CD1c-positive myeloid dendritic cell (primary cell): ENCODE results near the gene SLC24A4.
A peak's percentile ranks its signal among the peaks of the same experiment; 100 is the strongest.
"Not testable (repeated sequence)": the region's sequence is repeated elsewhere in the genome, so short reads cannot be mapped to it uniquely, and the experiment has no call there.

Experiments
- DNase-seq: peaks from one replicate; pipeline ENCODE4 v3.0.0-alpha.2; 2016; ENCODE audit errors: extremely low spot score

SLC24A4 gene

DNA sequence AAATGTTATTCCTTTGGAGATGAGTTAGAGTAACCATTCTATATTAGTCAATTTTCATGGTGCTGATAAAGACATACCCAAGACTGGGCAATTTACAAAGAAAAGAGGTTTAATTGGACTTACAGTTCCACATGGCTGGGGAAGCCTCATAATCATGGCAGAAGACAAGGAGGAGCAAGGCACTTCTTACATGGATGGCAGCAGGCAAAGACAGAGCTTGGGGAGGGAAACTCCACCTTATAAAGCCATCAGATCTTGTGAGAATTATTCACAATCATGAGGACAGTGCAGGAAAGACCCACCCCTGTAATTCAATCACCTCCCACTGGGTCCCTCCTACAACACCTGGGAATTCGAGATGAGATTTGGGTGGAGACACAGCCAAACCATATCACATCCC is 79.5 kb downstream of the SLC24A4 start:
- DNase-seq, result not testable (repeated sequence)

DNA sequence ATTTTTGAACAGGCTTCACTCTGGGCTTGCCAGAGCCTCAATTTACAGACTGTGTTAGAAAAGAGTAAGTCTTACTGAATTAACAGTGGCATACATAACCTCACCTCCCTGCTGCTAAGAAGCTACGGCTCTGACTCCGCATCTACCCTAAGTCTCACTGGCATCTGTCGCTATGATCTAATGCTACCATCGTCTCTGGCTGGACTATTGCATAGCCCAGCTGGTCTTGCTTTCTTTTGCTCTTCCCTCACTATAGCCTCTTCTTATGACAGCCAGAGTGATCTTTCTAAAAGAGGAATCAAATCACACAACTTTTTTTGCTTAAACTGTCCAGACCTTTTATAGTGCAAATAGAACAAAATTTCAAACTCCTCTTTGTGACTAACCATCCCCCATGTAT is 81.1 kb downstream of the SLC24A4 start:
- no peak for DNase-seq

DNA sequence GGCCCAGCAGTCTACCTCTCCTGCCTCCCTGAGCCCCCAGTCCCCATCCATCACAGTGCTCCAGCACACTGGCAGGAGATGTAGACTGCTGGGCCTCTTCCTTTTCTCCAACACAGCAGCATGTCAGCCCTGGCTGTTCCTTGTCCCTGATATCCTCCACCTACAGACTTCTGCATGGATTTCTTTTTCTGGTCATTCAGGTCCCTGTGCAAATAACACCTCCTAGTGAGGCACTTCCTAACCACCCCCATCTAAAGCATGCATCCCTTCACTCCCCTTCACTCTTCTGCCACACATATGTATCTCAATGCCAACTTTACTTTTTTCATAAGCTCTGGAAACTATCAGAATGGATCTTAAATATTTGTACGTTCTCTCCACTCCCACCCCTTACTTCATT is 81.5 kb downstream of the SLC24A4 start:
- DNase-seq, result no peak

DNA sequence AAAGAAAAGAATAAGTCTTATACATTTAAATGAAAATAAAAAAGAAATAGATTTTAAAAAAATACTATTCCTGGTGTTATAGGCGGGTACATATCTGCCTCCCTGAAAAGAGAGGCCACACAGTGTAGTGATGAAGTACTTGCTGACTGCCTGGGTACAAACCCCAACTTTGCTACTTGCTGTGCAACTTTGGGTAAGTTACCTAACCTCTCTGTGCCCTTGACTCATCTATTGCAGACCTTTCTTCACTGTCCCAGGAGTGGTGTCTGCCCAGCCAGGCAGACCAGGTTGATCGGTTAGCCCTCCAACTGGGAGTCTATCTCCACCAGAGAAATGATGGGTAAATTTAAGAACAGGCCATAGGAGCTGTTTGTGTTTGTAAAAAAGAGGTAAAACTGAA is 82.0 kb downstream of the SLC24A4 start:
- no peak for DNase-seq

DNA sequence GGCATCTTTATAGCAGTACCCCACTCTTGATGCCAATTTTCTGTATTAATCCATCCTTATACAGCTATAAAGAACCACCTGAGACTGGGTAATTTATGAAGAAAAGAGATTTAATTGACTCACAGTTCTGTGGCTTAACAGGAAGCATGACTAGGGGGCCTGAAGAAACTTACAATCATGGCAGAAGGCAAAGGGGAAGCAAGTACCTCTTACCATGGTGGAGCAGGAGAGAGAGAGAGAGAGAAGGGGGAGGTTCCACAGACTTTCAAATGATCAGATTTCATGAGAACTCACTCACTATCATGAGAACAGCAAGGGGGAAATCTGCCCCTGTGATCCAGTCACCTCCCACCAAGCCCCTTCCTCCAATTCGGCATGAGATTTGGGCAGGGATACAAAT is 84.4 kb downstream of the SLC24A4 start:
- peak; percentile 83 for DNase-seq

DNA sequence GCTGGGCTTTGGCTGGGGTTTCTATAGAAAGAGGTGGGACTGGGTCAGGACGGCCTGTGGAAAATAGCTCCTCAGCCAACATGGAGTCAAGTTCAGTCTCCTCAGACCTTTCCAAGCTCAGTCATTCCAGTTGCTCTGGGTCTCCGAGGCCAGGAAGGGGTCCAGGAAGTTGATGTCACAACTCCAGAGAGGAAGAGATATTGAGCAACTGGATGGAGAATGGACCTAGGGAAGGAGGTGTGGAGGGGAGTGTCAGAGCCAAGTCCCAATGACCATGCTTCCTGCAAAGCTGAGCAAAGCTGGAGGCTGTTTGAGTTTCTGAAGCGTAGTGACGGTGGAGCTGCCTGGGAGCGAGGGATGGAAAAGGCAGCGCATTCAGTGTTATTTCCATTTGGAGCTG is 86.1 kb downstream of the SLC24A4 start:
- DNase-seq, result no peak

DNA sequence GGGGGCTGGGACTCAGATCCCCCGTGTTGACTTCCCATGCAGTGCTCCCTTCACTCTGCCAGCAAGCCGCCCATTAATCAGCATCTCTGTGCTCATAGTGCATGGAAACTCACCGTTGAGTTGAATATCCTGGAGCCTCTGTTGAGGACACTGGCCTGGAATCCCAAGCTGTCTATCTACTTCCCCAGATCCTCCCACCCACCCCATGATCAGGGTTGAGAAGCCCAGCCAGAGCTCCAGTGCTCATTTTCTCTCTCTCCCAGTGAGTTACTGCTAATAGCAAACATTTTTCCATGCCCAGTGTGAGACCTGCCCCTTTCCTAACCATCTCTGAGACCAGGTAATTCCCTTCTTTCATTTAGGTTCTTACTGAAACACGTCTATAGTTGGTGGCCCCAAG is 88.2 kb downstream of the SLC24A4 start:
- peak; percentile 46 for DNase-seq

DNA sequence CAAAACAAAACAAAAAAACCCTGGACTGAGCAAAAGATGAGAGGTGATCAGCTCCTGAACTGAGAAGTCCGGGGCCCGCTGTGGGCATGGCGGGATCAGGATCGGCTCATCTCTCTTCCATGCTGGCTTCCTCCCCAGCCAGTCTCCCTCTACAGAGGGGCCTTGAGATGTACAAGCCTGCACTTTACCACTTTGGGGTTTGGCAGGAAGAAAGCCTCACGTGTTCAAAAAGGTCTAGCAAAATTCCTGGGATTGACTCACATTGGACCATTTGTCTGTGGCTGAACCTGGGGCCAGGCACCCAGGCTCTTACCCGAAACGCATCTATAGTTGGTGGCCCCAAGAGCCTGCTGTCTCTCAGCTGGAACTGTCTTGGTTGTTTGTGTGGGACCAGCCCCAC is 89.0 kb downstream of the SLC24A4 start:
- no peak for DNase-seq

DNA sequence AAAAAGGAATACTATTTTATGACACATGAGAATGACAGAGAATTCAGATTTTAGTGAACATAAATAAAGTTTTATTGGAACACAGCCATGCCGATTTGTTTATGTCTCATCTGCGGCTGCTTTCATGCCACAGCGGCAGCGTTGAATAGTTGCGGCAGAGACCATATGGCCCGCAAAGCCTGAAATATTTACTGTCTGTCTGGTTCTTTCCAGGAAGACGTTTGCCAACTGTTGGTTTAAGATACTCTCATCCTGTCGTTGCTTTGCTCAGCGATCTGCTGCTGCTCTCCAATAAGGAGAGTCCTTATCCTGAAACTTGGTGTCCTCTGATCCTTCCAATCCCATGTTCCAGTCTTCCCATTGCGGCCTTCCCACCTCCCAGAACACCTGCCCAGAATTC is 89.9 kb downstream of the SLC24A4 start:
- no peak for DNase-seq

DNA sequence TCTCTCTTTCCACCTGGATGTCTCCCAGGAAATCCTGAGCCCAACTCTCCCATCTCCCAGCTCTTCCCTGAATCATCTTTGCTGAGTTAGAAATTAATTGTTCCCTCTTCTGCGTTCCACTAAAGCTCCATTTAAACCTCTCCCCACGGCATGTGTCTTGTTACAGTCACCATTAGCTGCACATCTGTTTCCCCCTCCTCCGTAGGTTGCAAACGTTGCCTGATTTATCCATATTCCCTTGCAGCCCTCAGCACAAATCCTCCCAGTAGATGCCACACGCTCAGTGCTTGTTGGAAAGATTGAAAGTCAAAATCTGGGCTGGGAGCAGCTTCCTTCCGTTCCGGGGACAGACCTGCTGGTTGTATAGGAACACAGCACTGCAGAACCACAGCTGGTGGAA is 90.4 kb downstream of the SLC24A4 start:
- no peak for DNase-seq

DNA sequence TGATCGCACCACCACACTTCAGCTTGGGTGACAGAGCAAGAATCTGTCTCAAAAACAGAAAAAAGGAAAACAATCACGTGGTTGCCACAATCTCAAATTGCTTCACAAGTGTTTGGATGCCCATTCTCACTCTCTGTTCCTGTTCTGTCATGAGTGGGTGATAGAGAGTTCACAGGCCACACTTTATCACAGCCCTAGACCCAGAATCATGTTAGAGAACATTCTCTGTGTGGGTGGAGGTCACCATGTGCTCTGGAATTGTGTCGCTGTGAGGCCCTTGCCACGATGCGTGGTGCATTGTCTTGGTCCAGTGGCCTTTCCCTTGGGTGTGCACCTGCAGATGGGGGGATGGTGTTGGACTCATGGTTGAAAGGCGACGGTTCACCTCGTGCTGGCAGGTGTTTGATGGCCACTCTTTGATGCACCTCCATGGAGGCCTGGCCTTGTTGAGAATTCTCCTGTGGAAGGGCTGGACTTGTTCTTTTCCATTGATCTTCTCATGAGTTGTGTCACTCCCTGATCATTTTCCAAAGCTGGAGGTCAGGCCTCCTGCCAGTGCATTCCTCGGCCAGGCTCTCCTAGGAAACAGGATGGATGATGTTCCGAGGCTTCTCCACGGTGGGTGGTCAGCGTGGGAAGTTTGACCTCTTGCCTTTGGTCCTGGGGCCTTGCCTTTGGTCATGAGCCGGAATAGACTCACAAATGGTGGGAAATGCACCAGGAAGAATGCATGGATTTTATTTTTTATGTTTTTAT is 91.9 kb downstream of the SLC24A4 start:
- peak; percentile 92 for DNase-seq

DNA sequence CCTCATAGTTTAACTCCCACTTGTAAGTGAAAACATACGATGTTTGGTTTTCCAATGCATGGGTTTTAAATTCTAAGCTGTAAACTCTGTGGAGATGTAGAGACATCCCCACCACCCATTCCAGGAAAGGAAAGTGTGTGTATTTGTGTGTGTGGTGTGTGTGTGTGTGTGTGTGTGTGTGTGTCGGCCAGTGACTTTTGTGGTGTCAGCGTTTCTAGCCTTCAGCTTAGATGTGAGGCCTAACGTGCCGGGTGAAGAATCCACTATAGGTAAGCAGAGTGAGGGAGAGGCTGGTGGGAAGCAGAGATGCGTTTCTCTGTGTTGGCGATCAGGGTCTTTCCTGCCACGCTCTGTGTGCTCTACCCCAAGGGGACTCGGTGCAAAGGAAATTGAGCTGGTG is 93.0 kb downstream of the SLC24A4 start:
- DNase-seq, result no peak

DNA sequence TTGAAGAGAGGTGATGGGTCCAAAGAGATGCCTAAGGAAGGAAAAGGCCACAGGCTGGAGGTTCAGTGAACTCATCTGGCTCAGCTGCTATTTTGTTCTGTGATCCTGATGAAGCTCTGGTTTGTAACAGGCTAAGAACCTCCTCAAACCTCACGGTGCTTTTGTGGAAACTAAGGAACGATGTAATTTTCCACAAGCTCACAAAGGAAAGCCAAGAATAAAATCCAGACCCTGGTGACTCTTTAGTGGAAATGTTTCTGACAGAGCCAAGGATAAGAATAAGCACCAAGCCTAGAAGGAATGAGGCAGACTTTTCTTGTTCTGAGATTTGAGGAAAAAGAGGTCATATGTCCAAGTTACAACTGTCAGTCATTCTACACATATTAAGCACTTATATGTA is 93.6 kb downstream of the SLC24A4 start:
- DNase-seq, result no peak

DNA sequence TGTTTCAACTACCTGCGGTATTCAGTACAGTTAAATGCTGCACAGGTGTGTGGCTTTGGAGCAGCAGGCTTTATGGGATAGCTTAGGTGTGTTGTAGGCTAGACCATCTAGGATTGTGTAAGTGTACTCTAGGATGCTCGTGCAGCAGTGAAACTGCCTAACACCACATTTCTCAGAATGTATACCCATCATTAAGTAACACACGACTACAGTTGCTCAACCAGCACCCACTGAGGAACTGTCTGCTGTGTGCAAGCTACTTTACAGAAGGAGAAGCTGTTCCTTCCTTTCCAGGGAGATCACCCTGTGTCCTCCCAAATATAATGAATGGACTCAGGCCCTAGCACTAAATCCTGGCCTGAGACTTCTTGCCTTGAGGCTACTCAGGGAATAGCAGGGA is 94.8 kb downstream of the SLC24A4 start:
- peak; percentile 90 for DNase-seq

DNA sequence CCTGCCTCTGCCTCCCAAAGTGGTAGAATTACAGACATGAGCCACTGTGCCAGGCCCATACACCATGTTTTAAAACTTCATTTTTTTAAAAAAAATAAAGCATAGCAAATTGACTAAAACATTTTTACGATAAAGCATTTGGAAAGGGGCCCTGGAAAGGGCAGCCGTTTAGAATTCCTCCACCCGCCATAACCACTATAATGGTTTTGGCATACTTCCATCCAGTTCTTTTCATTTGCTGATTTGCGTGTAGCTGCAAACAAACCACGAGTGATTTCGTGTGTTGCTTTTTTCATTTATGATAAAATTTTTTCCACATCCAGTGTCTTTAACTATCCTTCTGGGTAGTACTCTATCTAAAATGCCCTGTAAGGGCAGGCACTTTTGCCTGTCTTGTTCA is 98.8 kb downstream of the SLC24A4 start:
- DNase-seq, result no peak

DNA sequence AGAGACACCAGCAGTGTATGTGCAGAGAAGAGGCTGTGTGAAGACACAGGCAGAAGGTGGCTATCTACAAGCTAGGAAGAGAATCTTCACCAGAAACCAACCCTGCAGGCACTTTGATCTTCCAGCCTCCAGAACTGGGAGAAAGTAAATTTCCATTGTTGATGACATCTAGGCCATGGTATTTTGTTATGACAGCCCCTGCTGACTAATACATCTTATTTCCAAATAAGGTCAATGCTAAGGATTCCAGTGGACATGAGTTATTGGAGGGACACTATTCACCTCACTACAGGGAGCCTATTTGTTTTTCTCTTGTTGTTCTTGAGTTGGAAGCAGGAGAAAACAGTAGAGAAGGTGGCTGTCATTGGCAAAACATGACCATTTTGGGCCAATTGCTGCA is 102.1 kb downstream of the SLC24A4 start:
- DNase-seq, result no peak

DNA sequence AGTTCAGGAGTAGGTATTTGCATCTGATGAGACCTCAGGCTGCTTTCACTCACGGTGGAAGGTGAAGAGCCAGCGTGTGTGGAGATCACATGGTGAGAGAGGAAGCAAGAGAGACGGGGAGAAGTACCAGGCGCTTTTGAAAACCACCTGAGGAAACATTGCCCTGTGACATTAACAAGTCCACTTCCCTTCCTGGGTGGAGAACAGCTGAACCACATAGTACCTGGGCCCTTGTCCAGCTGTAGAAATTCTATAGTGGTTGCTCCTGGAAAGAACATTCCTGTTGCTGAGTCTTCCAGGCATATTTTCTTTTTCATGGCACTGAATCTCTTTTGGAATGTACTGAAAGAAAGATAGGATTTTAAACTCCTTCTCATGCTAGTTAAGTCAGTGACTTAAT is 103.3 kb downstream of the SLC24A4 start:
- DNase-seq, result peak; percentile 25

DNA sequence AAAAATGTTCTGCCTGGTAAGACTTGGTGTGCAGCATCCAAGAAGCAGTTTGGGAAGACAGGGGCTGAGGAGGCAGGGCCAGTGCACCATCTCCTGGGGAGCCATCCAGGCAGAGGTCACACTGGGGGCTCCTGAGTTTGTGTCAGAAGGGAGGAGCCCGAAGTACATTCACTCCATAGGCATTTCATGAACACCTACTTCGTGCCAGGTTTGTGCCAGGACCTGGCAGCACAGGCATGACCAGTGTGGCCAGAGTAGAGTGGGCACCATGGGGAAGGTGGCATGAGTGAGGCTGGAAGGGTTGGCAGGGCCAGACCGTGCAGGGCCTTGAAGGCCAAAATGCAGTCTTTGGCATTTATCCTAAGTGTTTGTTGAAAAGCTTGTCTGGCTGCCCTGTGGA is 104.1 kb downstream of the SLC24A4 start:
- no peak for DNase-seq

DNA sequence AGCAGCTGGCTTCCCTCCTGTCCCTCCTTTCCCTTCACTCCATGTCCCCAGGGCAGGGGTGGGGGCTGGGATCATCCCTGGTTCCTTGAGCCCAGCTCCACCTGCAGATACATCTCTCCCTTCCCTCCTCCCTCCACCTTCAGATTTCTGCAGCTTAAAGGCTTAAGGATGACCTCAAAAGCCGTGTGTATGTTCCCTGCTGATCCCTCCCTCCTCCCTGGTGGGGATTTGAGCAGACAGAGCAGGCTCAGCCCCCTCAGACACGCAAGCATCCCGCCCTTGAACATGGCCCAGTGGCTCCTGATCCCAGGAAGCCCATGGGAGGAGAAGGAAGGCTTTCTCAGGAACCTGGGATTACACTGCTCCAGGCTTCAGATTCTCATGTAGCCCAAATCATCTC is 107.7 kb downstream of the SLC24A4 start:
- DNase-seq, result no peak

DNA sequence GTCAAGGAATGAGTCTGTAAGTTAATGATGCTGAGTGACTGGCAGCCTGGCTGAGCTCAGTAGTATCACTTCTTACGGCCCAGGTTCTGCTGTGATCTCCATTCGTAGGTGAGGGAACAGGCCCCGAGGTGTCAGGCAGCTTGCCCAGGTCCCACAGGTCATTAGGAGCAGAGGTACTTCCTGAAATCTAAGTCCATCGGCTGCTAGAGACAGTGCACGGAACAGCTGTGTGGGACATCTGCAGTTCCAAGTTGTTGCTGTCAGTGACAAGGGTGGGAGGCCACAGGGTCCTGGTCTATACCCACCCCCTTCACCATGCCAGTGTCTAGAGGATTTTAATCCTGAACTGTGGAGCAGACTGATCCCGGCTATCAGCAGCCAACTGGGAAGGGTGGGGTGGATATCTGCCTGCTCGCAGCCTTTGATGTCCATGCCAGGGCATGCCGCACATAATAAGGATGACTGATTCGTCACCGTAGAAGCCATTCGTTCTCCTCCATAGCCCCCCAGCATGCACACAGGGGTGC is 108.3 kb downstream of the SLC24A4 start:
- no peak for DNase-seq

DNA sequence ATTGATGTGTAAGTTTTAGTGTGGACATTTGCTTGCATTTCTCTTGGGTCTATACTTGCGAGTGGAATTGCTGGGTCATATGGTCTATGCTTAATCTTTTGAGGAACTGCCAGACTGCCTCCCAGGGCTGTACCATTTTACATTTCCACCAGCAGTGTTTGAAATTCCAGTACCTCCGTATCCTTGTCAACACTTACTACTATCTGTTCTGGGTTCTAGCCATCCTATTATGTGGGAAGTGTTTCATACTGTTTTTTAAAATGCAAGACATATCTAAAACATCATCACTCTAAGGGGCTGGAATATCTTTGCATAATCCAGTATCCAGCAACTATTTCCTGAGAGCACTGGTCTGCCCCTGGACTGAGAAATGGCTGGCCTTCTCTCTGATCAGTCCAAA is 110.4 kb downstream of the SLC24A4 start:
- no peak for DNase-seq

DNA sequence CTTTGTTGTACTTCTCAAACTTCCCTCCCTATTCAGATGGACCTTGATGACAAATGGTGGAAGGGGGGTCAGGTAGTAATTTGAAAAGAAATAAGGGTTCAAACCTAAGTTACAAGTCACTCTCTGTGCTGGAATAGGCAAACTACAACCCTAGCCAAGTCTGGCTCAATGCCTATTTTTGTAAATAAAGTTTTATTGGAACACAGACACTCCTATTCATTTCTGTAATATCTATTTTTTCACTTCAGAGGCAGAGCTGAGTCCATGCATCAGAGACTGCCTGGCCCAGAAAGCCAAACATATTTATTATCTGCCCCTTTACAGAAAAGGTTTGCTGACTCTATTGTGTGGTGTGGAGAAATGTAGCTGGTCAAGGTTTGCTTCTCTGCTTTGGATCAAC is 112.2 kb downstream of the SLC24A4 start:
- no peak for DNase-seq

DNA sequence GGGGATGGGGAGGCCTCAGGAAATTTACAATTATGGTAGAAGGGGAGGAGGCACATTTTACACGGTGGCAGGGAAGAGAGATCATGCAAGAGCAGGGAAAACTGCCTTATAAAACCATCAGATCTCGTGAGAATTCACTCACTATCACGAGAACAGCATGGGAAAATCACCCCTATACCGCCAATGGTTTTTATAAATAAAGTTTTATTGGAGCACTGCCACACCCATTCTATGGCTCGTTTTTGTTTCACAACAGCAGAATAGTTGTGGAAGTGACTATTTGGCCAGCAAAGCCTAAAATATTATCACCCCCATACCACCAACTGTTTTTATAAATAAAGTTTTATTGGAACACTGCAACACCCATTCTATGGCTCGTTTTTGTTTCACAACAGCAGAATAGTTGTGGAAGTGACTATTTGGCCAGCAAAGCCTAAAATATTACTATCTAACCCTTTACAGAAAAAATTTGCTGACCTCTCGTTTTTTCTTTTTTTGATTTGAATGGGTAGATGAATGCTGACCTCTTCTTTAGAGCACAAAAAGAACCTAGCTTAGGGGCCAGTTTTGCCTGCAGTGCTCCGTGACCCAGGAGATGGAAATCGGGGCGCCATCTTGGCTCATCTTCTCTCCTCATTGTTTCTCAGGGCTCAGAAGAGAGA is 113.3 kb downstream of the SLC24A4 start:
- DNase-seq, result no peak

DNA sequence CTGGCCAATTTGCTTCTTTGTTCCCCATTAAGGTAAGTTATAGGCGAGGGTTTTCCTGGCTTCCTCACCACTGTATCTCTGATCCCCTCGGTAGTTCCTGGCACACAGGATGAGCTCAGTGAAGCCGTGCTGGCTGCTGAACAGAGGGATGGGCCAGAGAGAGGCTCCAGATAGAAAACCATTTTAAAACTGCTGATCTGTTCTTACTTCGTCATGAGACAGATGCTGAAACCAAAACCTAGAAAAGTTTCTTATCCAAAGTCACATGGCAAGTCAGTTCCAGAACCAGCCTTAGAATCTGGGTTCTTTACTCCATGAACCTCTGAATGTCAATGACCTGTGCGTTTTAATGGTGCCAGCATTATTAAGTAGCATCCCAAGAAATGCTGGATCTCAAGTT is 114.3 kb downstream of the SLC24A4 start:
- no peak for DNase-seq
